Fibroblast of lung (primary cell): ENCODE measurements around the gene WNT9A. TPM values are rescaled to one million over a fixed set of nuclear protein-coding genes. Genes with fewer than 3 reads are reported as not detected.

ENCODE experiments used
- DNase-seq, 2 donors: peaks; one replicate each; pipeline versions ENCODE4 v3.0.0 to v3.0.0-alpha.2; 2010; ENCODE audit warnings: low read depth in 2 of 2
- H2AFZ ChIP-seq: 2 replicates; pipeline ENCODE4 v1.5.1; 2012; ENCODE audit warnings: low read length, control low read depth, inconsistent platforms
- H3K27ac ChIP-seq: 2 replicates; pipeline ENCODE4 v1.5.1; 2011; ENCODE audit warnings: low read length, control low read depth; ENCODE audit not compliant: insufficient read depth
- H3K27me3 ChIP-seq: 2 replicates; pipeline ENCODE4 v1.5.1; 2011; ENCODE audit warnings: mild to moderate bottlenecking, low read length; ENCODE audit not compliant: control insufficient read depth, insufficient read depth
- H3K36me3 ChIP-seq: 2 replicates; pipeline ENCODE4 v1.5.1; 2011; ENCODE audit warnings: low read length; ENCODE audit not compliant: control insufficient read depth, insufficient read depth
- H3K4me1 ChIP-seq: 2 replicates; pipeline ENCODE4 v1.5.1; 2011; ENCODE audit warnings: low read length; ENCODE audit not compliant: control insufficient read depth, insufficient read depth; ENCODE audit errors: extremely low read depth
- H3K4me2 ChIP-seq: 2 replicates; pipeline ENCODE4 v1.5.1; 2011; ENCODE audit warnings: low read length, control low read depth; ENCODE audit not compliant: insufficient read depth; ENCODE audit errors: extremely low read depth
- H3K4me3 ChIP-seq, 4 experiments: fragments of 200-600 bp in 1 of 4; sonication (generic) in 1 of 4; replicated peaks in 1 of 4; 2 replicates each; pipeline ENCODE4 v1.5.1; 2011 to 2016; ENCODE audit warnings: low read length in 4 of 4, low read depth in 3 of 4, mild to moderate bottlenecking in 3 of 4, control low read depth in 2 of 4, inconsistent platforms in 1 of 4, mixed read lengths in 1 of 4; ENCODE audit not compliant: insufficient read depth in 1 of 4; ENCODE audit errors: control extremely low read depth in 1 of 4
- H3K79me2 ChIP-seq: 2 replicates; pipeline ENCODE4 v1.5.1; 2012; ENCODE audit warnings: mild to moderate bottlenecking, low read length, inconsistent platforms; ENCODE audit not compliant: control insufficient read depth, insufficient read depth
- H3K9ac ChIP-seq: 2 replicates; pipeline ENCODE4 v1.5.1; 2011; ENCODE audit warnings: mild to moderate bottlenecking, low read length, control low read depth; ENCODE audit not compliant: insufficient read depth
- H3K9me3 ChIP-seq: 2 replicates; pipeline ENCODE4 v1.5.1; 2012; ENCODE audit warnings: low read depth, low read length; ENCODE audit not compliant: control insufficient read depth, insufficient read depth
- H4K20me1 ChIP-seq: 2 replicates; pipeline ENCODE4 v1.5.1; 2011; ENCODE audit warnings: low read length; ENCODE audit not compliant: control insufficient read depth, insufficient read depth; ENCODE audit errors: extremely low read depth
- CTCF ChIP-seq, 2 donors: IDR thresholded peaks in 1 of 2; conservative IDR thresholded peaks in 1 of 2; 1 replicate in 1 of 2; 2 replicates in 1 of 2; pipeline ENCODE4 v1.5.1; 2011 to 2012; ENCODE audit warnings: low read length in 2 of 2, control low read depth in 1 of 2, inconsistent platforms in 1 of 2, low read depth in 1 of 2, mild to moderate bottlenecking in 1 of 2
- EZH2 ChIP-seq: IDR thresholded peaks from 2 replicates; pipeline ENCODE4 v1.5.1; 2012; ENCODE audit warnings: low read length, control low read depth, mild to moderate bottlenecking; ENCODE audit errors: missing control alignments
- polyA plus RNA-seq, 2 donors: library from polyadenylated mRNA; depleted of rRNA in 1 of 2; stranded (reverse) in 1 of 2; unstranded in 1 of 2; fragments of >200 nt; gene quantifications; 2 replicates each; pipeline ENCODE4 v1.2.1, GENCODE V29; 2011 to 2012; ENCODE audit warnings: missing spikeins in 1 of 2
- total RNA-seq: library from RNA; depleted of rRNA; stranded (reverse); fragments of >200 nt; gene quantifications from 2 replicates; pipeline ENCODE4 v1.2.1, GENCODE V29; 2014

Gene WNT9A
- total and polyA plus RNA-seq, 2 donors (not counting 1 experiment from before 2014, with no cell fraction given) = 1.0 to 5.3 TPM

- Histone ChIP-seq H2AFZ (no peak overlapping the region), H3K9me3 (no peaks in the 10 kb centered on the region), H3K4me2 (no peak overlapping the region), H3K4me1 (no peaks in the 10 kb centered on the region), H3K79me2 (no peaks in the 10 kb centered on the region), H3K9ac (no peak overlapping the region), H3K27me3 (no peaks in the 10 kb centered on the region), H3K27ac (no peak overlapping the region), H3K4me3 (no peak overlapping the region), H4K20me1 (no peaks in the 10 kb centered on the region), H3K36me3 (no peaks in the 10 kb centered on the region)
- DNase-seq = no peak
- no peak for TF ChIP-seq CTCF (conservative IDR thresholded peaks at IDR 0.05 in 1 of 2, IDR thresholded peaks at IDR 0.05 in 1 of 2; ENCODE audit: low read depth in 1 of 2, low read length in 2 of 2)
- TF ChIP-seq EZH2 = no peak
Measured at GRCh38 chr1:227958617-227959324, 11.0 kb upstream of the WNT9A start.

- Histone ChIP-seq H3K36me3 (no peaks in the 10 kb centered on the region), H3K4me2 (no peak overlapping the region), H3K4me3 (no peak overlapping the region), H3K9ac (no peak overlapping the region), H3K9me3 (no peaks in the 10 kb centered on the region), H3K4me1 (no peaks in the 10 kb centered on the region), H3K79me2 (no peaks in the 10 kb centered on the region), H3K27ac (no peak overlapping the region), H2AFZ (no peak overlapping the region), H4K20me1 (no peaks in the 10 kb centered on the region), H3K27me3 (no peaks in the 10 kb centered on the region)
- DNase-seq = no peak
- TF ChIP-seq CTCF (conservative IDR thresholded peaks at IDR 0.05 in 1 of 2, IDR thresholded peaks at IDR 0.05 in 1 of 2; ENCODE audit: low read depth in 1 of 2, low read length in 2 of 2) (no peak), EZH2 (no peak)
Measured at GRCh38 chr1:227955808-227956207, 8.1 kb upstream of the WNT9A start.

- Histone ChIP-seq H3K4me3 (no peak overlapping the region), H3K36me3 (no peaks in the 10 kb centered on the region), H3K9ac (no peak overlapping the region), H4K20me1 (no peaks in the 10 kb centered on the region), H2AFZ (no peak overlapping the region), H3K27ac (no peak overlapping the region), H3K4me1 (no peaks in the 10 kb centered on the region), H3K79me2 (no peaks in the 10 kb centered on the region), H3K9me3 (no peaks in the 10 kb centered on the region), H3K27me3 (no peaks in the 10 kb centered on the region), H3K4me2 (no peak overlapping the region)
- no peak for DNase-seq
- no peak for TF ChIP-seq EZH2
- no peak for TF ChIP-seq CTCF (conservative IDR thresholded peaks at IDR 0.05 in 1 of 2, IDR thresholded peaks at IDR 0.05 in 1 of 2; ENCODE audit: low read depth in 1 of 2, low read length in 2 of 2)
Measured at GRCh38 chr1:227954163-227954850, 6.6 kb upstream of the WNT9A start.
